Activated CD4-positive, alpha-beta memory T cell treated with anti-CD3 and anti-CD28 coated beads, Interleukin-2, amount 10 ng/mL, durations not matched to agents 7 days and 5 days (primary cell): ENCODE measurements around the gene TOPAZ1. TPM values are rescaled to one million over a fixed set of nuclear protein-coding genes. Genes with fewer than 3 reads are reported as not detected.

Experiments
- CTCF ChIA-PET: fragments of 350-600 bp; sonication (Branson Sonifier 250); formaldehyde crosslinking; loops from one replicate; lab custom pipeline; 2021; ENCODE audit warnings: antibody characterized with exemption, inconsistent platforms; lab: Charles Lee
- POLR2A ChIA-PET: fragments of 350-600 bp; sonication (Branson Sonifier 250); formaldehyde crosslinking; loops from one replicate; lab custom pipeline; 2021; ENCODE audit warnings: antibody characterized with exemption; lab: Charles Lee
- DNase-seq: peaks from one replicate; pipeline ENCODE4 v3.0.0-alpha.2; 2020
- H3K27ac Mint-ChIP-seq: one replicate; pipeline ENCODE4 v1.8.0; 2021; ENCODE audit warnings: mild to moderate bottlenecking, mixed read lengths
- H3K27me3 Mint-ChIP-seq: one replicate; pipeline ENCODE4 v1.8.0; 2021; ENCODE audit warnings: mixed read lengths
- H3K36me3 Mint-ChIP-seq: one replicate; pipeline ENCODE4 v1.8.0; 2021; ENCODE audit warnings: low read depth, mixed read lengths
- H3K4me1 Mint-ChIP-seq: one replicate; pipeline ENCODE4 v1.8.0; 2021; ENCODE audit warnings: mixed read lengths
- H3K4me3 Mint-ChIP-seq: one replicate; pipeline ENCODE4 v1.8.0; 2021; ENCODE audit warnings: mild to moderate bottlenecking, mixed read lengths
- H3K9me3 Mint-ChIP-seq: one replicate; pipeline ENCODE4 v1.8.0; 2021; ENCODE audit warnings: mixed read lengths
- total RNA-seq, 2 experiments: library from RNA; stranded (reverse); gene quantifications; one replicate each; pipeline ENCODE4 v1.2.3, GENCODE V29; 2021

Gene TOPAZ1
- total RNA-seq, 2 experiments from 2014 or later: not detected

- H3K27me3 Mint-ChIP-seq: peaks cover 12% of the 10 kb centered on the region
- H3K9me3 Mint-ChIP-seq: no peaks in the 10 kb centered on the region
- peaks cover 7% of the 10 kb centered on the region for H3K4me1 Mint-ChIP-seq
- no peak overlapping the region for H3K27ac Mint-ChIP-seq
- POLR2A ChIA-PET: interaction anchor here (1.3 kb wide), 1 partner anchor 73 kb away, joined by 7 read pairs; the partner anchor contains the start of gene TCAIM
- H3K4me3 Mint-ChIP-seq: no peak overlapping the region
- CTCF ChIA-PET: no interaction called here
- no peaks in the 10 kb centered on the region for H3K36me3 Mint-ChIP-seq
- DNase-seq: no peak
Measured at GRCh38 chr3:44265815-44266214, 24.1 kb downstream of the TOPAZ1 start.

GRCh38 chr3:44272191-44272590 is 30.5 kb downstream of the TOPAZ1 start:
- POLR2A ChIA-PET: no interaction called here
- CTCF ChIA-PET: no interaction called here

GRCh38 chr3:44277925-44278324 is 36.2 kb downstream of the TOPAZ1 start:
- H3K27ac Mint-ChIP-seq: no peak overlapping the region
- no peaks in the 10 kb centered on the region for H3K4me1 Mint-ChIP-seq
- no peak for DNase-seq
- H3K27me3 Mint-ChIP-seq: peaks cover 17% of the 10 kb centered on the region
- H3K36me3 Mint-ChIP-seq: no peaks in the 10 kb centered on the region
- H3K9me3 Mint-ChIP-seq: peaks cover 3% of the 10 kb centered on the region
- CTCF ChIA-PET: no interaction called here
- POLR2A ChIA-PET: no interaction called here
- H3K4me3 Mint-ChIP-seq: no peak overlapping the region

More at GRCh38 chr3:44272191-44272590, 30.5 kb downstream of the TOPAZ1 start:
- H3K9me3 Mint-ChIP-seq: peaks cover 3% of the 10 kb centered on the region
- no peaks in the 10 kb centered on the region for H3K4me1 Mint-ChIP-seq
- H3K4me3 Mint-ChIP-seq: no peak overlapping the region
- no peak for DNase-seq
- H3K27ac Mint-ChIP-seq: no peak overlapping the region
- H3K27me3 Mint-ChIP-seq: peaks cover 9% of the 10 kb centered on the region
- no peaks in the 10 kb centered on the region for H3K36me3 Mint-ChIP-seq

- no peaks in the 10 kb centered on the region for H3K4me1 Mint-ChIP-seq
- no peak overlapping the region for H3K27ac Mint-ChIP-seq
- H3K27me3 Mint-ChIP-seq: peaks cover 19% of the 10 kb centered on the region
- H3K4me3 Mint-ChIP-seq: no peak overlapping the region
- H3K36me3 Mint-ChIP-seq: no peaks in the 10 kb centered on the region
- CTCF ChIA-PET: no interaction called here
- POLR2A ChIA-PET: no interaction called here
- H3K9me3 Mint-ChIP-seq: peaks cover 3% of the 10 kb centered on the region
- DNase-seq: no peak
Measured at GRCh38 chr3:44280077-44280476, 38.4 kb downstream of the TOPAZ1 start.

- peaks cover 17% of the 10 kb centered on the region for H3K27me3 Mint-ChIP-seq
- no peak overlapping the region for H3K27ac Mint-ChIP-seq
- CTCF ChIA-PET: no interaction called here
- H3K9me3 Mint-ChIP-seq: no peaks in the 10 kb centered on the region
- POLR2A ChIA-PET: no interaction called here
- H3K4me1 Mint-ChIP-seq: no peaks in the 10 kb centered on the region
- no peaks in the 10 kb centered on the region for H3K36me3 Mint-ChIP-seq
- no peak for DNase-seq
- H3K4me3 Mint-ChIP-seq: no peak overlapping the region
Measured at GRCh38 chr3:44280631-44281030, 38.9 kb downstream of the TOPAZ1 start.

- no peak overlapping the region for H3K27ac Mint-ChIP-seq
- H3K4me3 Mint-ChIP-seq: no peak overlapping the region
- DNase-seq: no peak
- H3K4me1 Mint-ChIP-seq: no peaks in the 10 kb centered on the region
- H3K27me3 Mint-ChIP-seq: peaks cover 12% of the 10 kb centered on the region
- H3K36me3 Mint-ChIP-seq: no peaks in the 10 kb centered on the region
- ChIA-PET CTCF (no interaction called here), POLR2A (no interaction called here)
- H3K9me3 Mint-ChIP-seq: no peaks in the 10 kb centered on the region
Measured at GRCh38 chr3:44284949-44285348, 43.3 kb downstream of the TOPAZ1 start.

- H3K27me3 Mint-ChIP-seq: peaks cover 11% of the 10 kb centered on the region
- no peaks in the 10 kb centered on the region for H3K4me1 Mint-ChIP-seq
- CTCF ChIA-PET: no interaction called here
- H3K4me3 Mint-ChIP-seq: no peak overlapping the region
- POLR2A ChIA-PET: no interaction called here
- H3K9me3 Mint-ChIP-seq: no peaks in the 10 kb centered on the region
- H3K27ac Mint-ChIP-seq: no peak overlapping the region
- DNase-seq: no peak
- no peaks in the 10 kb centered on the region for H3K36me3 Mint-ChIP-seq
Measured at GRCh38 chr3:44289882-44290462, 48.3 kb downstream of the TOPAZ1 start.

GRCh38 chr3:44292276-44292675 is 50.6 kb downstream of the TOPAZ1 start:
- Mint-ChIP-seq H3K9me3 (no peaks in the 10 kb centered on the region), H3K27ac (no peak overlapping the region), H3K27me3 (peaks cover 20% of the 10 kb centered on the region), H3K4me1 (no peaks in the 10 kb centered on the region), H3K36me3 (no peaks in the 10 kb centered on the region), H3K4me3 (no peak overlapping the region)
- no peak for DNase-seq
- ChIA-PET POLR2A (no interaction called here), CTCF (no interaction called here)

- Mint-ChIP-seq H3K9me3 (no peaks in the 10 kb centered on the region), H3K4me3 (no peak overlapping the region), H3K27ac (no peak overlapping the region), H3K4me1 (no peaks in the 10 kb centered on the region), H3K27me3 (peaks cover 20% of the 10 kb centered on the region), H3K36me3 (no peaks in the 10 kb centered on the region)
- CTCF ChIA-PET: no interaction called here
- POLR2A ChIA-PET: no interaction called here
- DNase-seq: no peak
Measured at GRCh38 chr3:44292947-44293346, 51.3 kb downstream of the TOPAZ1 start.

- Mint-ChIP-seq H3K4me3 (no peak overlapping the region), H3K4me1 (no peaks in the 10 kb centered on the region), H3K27ac (no peak overlapping the region), H3K36me3 (no peaks in the 10 kb centered on the region), H3K27me3 (peaks cover 11% of the 10 kb centered on the region), H3K9me3 (no peaks in the 10 kb centered on the region)
- ChIA-PET POLR2A (no interaction called here), CTCF (no interaction called here)
- DNase-seq: no peak
Measured at GRCh38 chr3:44297255-44297654, 55.6 kb downstream of the TOPAZ1 start.

GRCh38 chr3:44301746-44302145 is 60.1 kb downstream of the TOPAZ1 start:
- Mint-ChIP-seq H3K4me1 (no peaks in the 10 kb centered on the region), H3K36me3 (no peaks in the 10 kb centered on the region), H3K27me3 (peaks cover 11% of the 10 kb centered on the region), H3K9me3 (no peaks in the 10 kb centered on the region), H3K4me3 (no peak overlapping the region), H3K27ac (no peak overlapping the region)
- ChIA-PET CTCF (no interaction called here), POLR2A (no interaction called here)
- DNase-seq: no peak

- POLR2A ChIA-PET: no interaction called here
- no peaks in the 10 kb centered on the region for H3K9me3 Mint-ChIP-seq
- H3K36me3 Mint-ChIP-seq: no peaks in the 10 kb centered on the region
- no peak overlapping the region for H3K27ac Mint-ChIP-seq
- no peaks in the 10 kb centered on the region for H3K4me1 Mint-ChIP-seq
- no peak overlapping the region for H3K4me3 Mint-ChIP-seq
- peaks cover 11% of the 10 kb centered on the region for H3K27me3 Mint-ChIP-seq
- CTCF ChIA-PET: no interaction called here
- DNase-seq: no peak
Measured at GRCh38 chr3:44309500-44309899, 67.8 kb downstream of the TOPAZ1 start.

GRCh38 chr3:44318891-44319311 is 77.2 kb downstream of the TOPAZ1 start:
- Mint-ChIP-seq H3K4me1 (no peaks in the 10 kb centered on the region), H3K27me3 (peaks cover 17% of the 10 kb centered on the region), H3K4me3 (no peak overlapping the region), H3K36me3 (no peaks in the 10 kb centered on the region), H3K9me3 (no peaks in the 10 kb centered on the region), H3K27ac (no peak overlapping the region)
- ChIA-PET POLR2A (no interaction called here), CTCF (no interaction called here)
- no peak for DNase-seq

- H3K4me1 Mint-ChIP-seq: no peaks in the 10 kb centered on the region
- no peaks in the 10 kb centered on the region for H3K9me3 Mint-ChIP-seq
- no peaks in the 10 kb centered on the region for H3K36me3 Mint-ChIP-seq
- H3K27ac Mint-ChIP-seq: no peak overlapping the region
- H3K27me3 Mint-ChIP-seq: peaks cover 26% of the 10 kb centered on the region
- CTCF ChIA-PET: interaction anchor here (2.0 kb wide), 1 partner anchor 17 kb away, joined by 7 read pairs; the partner anchor contains the start of gene TCAIM
- no peak for DNase-seq
- H3K4me3 Mint-ChIP-seq: no peak overlapping the region
- POLR2A ChIA-PET: no interaction called here
Measured at GRCh38 chr3:44321335-44321734, 79.6 kb downstream of the TOPAZ1 start.
